ENCODE results near the gene QSER1.
"Not testable (repeated sequence)": the region's sequence is repeated elsewhere in the genome, so short reads cannot be mapped to it uniquely, and the experiment has no call there.

Gene QSER1

DNA sequence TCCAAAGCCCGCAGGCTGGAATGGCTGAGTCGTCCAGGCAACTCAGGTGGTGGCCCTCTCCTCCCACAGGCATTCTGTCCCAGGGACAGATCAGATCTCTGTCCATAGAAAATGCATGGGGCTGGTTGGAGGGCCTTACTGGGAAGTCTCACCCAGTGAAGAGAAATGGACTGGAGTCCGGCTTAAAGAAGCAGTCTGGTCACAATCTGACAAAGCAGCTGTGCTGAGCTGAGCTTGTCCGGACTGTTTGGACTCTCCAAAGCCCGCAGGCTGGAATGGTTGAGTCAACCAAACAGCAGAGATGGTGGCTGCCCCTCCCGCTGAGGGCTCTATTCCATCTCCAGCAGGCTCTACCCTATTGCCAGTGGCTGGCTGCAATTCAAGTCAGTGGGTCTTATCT lies 108.7 kb downstream of the QSER1 start:
- DNase-seq (ENCODE audit: low spot score), result no peak

DNA sequence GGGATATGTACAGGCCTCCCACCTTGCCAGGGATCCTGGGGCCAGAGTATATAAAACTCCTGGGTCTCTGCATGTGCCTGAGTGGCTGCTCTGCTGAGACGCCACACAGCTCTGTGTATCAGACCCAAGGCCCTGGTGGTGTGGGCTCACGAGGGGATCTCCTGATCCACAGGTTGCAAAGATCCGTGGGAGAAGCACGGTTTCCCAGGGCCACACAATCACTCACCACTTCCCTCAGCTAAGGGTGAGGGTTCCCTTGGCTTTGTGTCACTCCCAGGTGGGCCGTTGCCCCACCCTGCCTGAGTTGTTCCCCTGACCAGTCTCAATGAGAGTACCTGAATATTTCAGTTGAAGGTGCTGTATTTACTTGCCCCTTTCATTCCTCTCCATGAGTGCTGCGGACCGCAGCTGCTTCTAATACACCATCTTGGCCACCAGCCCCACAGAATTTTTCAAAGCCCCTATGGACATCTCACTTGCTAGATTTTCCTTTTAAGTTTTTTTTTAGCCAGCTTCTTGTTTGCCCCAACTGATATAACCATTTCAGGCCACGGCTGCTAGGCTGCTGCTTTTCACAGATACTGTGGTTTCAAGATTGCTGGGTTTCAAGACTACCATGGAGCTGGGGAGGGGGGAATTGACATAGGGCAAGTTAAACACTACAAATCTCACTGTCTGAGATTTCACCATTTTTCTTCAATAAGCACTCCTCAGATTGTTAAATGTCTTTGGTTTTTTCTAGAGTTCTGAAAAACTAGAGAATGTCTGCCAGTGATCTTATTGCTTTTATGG lies 109.3 kb downstream of the QSER1 start:
- no peak for DNase-seq (ENCODE audit: low spot score)

DNA sequence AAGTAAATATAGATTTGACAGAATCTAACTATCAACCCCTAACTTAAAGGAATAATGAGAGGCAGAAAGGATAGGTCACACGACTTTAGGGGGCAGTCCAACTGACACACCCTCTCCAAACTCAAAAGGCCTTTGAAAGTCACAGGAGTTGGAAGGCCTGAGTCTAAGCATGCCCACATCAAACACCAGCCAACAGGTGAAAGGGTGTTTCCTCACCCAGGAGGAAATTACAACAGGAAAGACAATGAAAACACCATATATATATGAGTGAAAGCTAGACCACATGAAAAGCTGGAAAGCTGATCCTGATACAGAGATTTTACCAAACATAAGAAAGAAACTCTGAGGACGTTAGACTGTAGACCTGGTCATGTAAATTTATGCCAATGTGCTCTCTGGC lies 112.6 kb downstream of the QSER1 start:
- no peak for DNase-seq (ENCODE audit: low spot score)

DNA sequence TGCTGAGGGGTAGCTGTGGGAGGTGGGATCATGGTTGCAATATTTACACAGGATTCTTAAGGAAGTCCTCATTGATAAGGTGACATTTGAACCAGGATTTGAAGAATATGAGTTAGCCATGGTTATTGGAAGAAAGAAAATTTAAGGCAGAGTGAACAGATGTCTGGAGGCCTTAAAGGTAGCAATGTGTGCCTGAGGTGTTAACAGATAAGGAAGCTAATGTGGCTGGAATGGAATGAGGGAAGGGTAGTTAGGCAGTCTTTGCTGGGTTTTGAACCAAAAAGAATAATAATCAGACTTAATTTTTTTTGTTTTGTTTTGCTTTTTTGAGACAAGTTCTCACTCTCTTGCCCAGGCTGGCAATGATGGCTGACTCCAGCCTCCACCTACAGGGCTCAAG lies 113.4 kb downstream of the QSER1 start:
- DNase-seq (ENCODE audit: low spot score), result no peak

GRCh38 chr11:33013755-33014154 lies 121.1 kb downstream of the QSER1 start:
- DNase-seq (ENCODE audit: low spot score), result no peak

DNA sequence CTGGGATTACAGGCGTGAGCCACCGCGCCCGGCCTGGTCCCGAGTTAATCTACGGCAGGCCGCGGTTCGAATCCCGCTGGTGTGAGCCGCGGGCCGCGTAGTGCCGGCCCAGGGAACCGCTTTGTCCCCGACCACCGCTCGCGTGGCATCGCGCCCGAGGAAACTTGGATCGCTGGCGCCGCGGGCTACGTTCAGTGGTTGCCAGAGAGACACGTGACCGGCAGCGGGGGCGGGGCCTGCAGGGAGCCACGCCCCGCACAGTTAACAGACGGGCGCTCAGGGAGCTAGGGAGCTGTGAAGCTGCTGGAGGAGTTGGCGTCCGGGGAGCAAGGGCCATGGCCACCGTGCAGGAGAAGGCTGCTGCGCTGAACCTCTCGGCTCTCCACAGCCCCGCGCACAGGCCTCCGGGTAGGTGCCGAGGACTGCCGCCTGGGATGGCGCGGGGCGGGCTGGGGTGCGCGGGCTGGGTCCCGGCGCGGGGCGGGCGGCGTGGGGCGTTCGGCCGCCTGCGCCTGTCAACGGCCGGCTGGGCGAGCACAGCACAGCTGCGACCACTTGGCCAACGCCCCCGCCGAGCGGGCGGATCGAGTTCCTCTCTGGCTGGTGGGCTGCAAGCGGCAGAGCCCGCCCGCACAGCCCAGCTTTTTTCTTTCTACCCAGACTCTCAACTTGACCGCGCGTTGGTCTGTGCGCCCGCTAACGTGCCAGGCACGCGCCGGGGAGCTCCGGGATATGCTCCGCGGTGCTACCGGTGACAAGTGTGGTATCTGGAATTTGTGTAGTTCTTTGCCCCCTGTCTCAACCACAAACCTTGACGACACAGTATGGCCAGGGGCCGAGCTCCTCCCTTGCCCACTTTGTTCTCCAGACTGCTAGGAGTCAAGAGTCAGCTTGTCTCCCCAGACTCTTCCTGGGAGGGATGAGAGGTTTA lies 123.3 kb downstream of the QSER1 start, which contains the start of gene DEPDC7:
Gene DEPDC7, plus strand, starts transcription at position 258 of the 931 bp plus-strand sequence. Its CDS starts 78 bp downstream, at position 336.
- DNase-seq (ENCODE audit: low spot score), result peak; percentile 91

- DNase-seq (ENCODE audit: low spot score), result peak; percentile 34
Measured at GRCh38 chr11:33016654-33017053, 124.0 kb downstream of the QSER1 start.

GRCh38 chr11:33017478-33017877 lies 124.9 kb downstream of the QSER1 start:
- DNase-seq (ENCODE audit: low spot score), result no peak

GRCh38 chr11:33017965-33018364 lies 125.4 kb downstream of the QSER1 start:
- DNase-seq (ENCODE audit: low spot score), result no peak

DNA sequence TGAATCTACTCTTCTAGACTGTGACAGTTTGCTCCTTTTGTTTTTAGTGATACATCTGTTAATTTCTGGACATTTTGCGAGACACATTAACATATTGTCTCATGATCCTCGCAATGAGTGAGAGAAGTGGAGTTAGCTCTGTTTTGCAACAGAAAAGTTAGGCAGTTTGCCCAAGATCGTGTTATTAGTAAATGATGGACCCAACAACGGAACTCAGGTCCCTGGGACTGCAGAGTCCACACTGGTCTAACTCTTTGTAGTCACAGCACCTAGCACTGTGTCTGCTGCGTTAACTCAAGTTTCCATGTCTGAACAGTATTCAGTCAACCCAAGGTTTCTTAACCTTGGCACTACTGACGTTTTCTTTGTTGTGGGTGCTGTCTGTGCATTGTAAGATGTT lies 126.2 kb downstream of the QSER1 start:
- DNase-seq (ENCODE audit: low spot score), result no peak

GRCh38 chr11:33021501-33021900 lies 128.9 kb downstream of the QSER1 start:
- no peak for DNase-seq (ENCODE audit: low spot score)

GRCh38 chr11:33021937-33022336 lies 129.3 kb downstream of the QSER1 start:
- no peak for DNase-seq (ENCODE audit: low spot score)

GRCh38 chr11:33025339-33025722 lies 132.7 kb downstream of the QSER1 start:
- DNase-seq (ENCODE audit: low spot score), result no peak

DNA sequence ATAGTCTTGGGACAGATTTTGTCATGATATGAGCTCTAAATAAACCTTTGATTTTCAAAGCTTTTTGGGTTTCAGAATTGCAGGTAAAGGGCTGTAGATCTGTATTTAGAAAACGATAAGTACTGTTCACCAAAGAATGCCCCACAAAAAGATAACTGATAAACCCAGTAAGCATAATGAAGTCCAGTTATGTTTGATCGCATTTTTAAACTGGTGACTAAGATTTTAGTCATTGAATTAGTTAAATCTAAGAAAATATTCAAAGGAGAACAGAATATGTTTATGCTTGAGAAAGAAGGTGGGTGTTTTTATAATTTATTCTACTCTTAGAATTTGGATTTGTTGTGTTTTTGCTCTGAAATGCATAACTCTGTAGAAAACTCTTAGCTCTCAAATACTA lies 134.6 kb downstream of the QSER1 start:
- DNase-seq (ENCODE audit: low spot score), result no peak

GRCh38 chr11:33027846-33028536 lies 135.4 kb downstream of the QSER1 start:
- DNase-seq (ENCODE audit: low spot score), result peak; percentile 81

DNA sequence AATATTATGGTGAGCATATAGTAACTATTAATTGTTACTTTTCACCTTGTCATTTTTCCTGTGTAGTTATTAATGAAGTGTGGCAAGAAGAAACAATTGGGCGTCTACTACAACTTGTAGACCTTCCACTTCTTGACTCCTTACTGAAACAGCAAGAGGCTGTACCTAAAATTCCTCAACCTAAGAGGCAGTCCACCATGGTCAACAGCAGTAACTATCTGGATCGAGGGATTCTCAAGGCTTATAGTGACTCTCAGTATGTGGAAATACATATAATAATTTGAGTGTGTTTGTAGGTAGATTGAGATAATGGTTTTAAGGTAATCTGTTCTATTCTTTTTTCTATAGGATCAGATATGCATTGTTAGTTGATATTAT lies 135.9 kb downstream of the QSER1 start:
- no peak for DNase-seq (ENCODE audit: low spot score)

DNA sequence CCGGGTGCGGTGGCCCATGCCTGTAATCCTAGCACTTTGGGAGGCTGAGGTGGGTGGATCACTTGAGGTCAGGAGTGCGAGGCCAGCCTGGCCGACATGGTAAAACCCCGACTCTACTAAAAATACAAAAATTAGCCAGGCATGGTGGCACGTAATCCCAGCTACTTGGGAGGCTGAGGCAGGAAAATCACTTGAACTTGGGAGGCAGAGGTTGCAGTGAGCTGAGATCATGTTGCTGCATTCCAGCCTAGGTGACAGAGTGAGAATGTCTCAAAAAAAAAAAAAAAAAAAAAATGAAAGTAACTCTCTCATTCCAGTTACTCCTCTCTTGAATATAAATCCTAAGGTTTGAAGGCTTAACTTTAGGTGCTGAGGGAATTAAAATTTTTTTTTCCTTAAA lies 136.6 kb downstream of the QSER1 start:
- not testable (repeated sequence) for DNase-seq (ENCODE audit: low spot score)

Measured in pons (tissue), 1 donor.